Neutrophil (primary cell): ENCODE data around the gene GATD1.

Experiments used
- H3K27ac ChIP-seq: fragments of 200-600 bp; sonication (generic); 2 replicates; pipeline ENCODE4 v1.5.1; 2016; ENCODE audit warnings: mild to moderate bottlenecking, moderate library complexity
- H3K27me3 ChIP-seq: fragments of 200-600 bp; sonication (generic); 2 replicates; pipeline ENCODE4 v1.6.0; 2016; ENCODE audit warnings: mild to moderate bottlenecking
- H3K36me3 ChIP-seq: fragments of 200-600 bp; sonication (generic); 2 replicates; pipeline ENCODE4 v1.5.1; 2017
- H3K4me1 ChIP-seq, 2 experiments: fragments of 200-600 bp in 1 of 2; sonication (generic) in 1 of 2; 1 replicate in 1 of 2; 2 replicates in 1 of 2; pipeline versions ENCODE4 v1.5.1 to v1.6.1; 2013 to 2016; ENCODE audit warnings: low read depth in 1 of 2, low read length in 1 of 2, mild to moderate bottlenecking in 1 of 2, moderate library complexity in 1 of 2; ENCODE audit not compliant: control insufficient read depth in 1 of 2, insufficient read depth in 1 of 2
- H3K4me3 ChIP-seq, 2 experiments: fragments of 200-600 bp in 1 of 2; sonication (generic) in 1 of 2; 1 replicate in 1 of 2; 2 replicates in 1 of 2; pipeline ENCODE4 v1.5.1; 2013 to 2016; ENCODE audit warnings: low read depth in 1 of 2, low read length in 1 of 2, mild to moderate bottlenecking in 1 of 2, moderate library complexity in 1 of 2
- H3K9me3 ChIP-seq: fragments of 200-600 bp; sonication (generic); 2 replicates; pipeline ENCODE4 v1.5.1; 2016
- TF ChIP-seq, protein P1 (sequence below): fragments of 200-600 bp; sonication (generic); IDR thresholded peaks from 2 replicates; pipeline ENCODE4 v1.5.1; 2016; ENCODE audit warnings: antibody characterized with exemption

GATD1 gene

DNA sequence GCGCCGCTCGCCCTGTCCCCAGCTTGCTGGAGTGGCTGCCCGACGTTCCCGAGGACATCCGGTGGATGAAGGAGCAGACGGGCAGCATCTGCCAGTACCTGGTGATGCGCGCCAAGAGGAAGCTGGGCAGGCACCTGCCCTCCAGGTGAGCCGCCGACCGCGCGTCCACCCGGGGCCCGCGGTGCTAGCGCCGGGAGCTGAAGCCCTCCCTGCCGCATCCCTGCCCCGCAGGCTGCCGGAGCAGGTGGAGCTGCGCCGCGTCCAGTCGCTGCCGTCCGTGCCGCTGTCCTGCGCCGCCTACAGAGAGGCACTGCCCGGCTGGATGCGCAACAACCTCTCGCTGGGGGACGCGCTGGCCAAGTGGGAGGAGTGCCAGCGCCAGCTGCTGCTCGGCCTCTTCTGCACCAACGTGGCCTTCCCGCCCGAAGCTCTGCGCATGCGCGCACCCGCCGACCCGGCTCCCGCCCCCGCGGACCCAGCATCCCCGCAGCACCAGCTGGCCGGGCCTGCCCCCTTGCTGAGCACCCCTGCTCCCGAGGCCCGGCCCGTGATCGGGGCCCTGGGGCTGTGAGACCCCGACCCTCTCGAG is 47.1 kb upstream of the GATD1 start:
- peaks cover 81 to 91% of the 10 kb centered on the region in 2 experiments for H3K4me1 ChIP-seq
- H3K27me3 ChIP-seq, result peaks cover 5% of the 10 kb centered on the region
- no peak overlapping the region for H3K4me3 ChIP-seq
- H3K27ac ChIP-seq, result peak overlapping the region; percentile 100
- TF ChIP-seq, protein P1, sequence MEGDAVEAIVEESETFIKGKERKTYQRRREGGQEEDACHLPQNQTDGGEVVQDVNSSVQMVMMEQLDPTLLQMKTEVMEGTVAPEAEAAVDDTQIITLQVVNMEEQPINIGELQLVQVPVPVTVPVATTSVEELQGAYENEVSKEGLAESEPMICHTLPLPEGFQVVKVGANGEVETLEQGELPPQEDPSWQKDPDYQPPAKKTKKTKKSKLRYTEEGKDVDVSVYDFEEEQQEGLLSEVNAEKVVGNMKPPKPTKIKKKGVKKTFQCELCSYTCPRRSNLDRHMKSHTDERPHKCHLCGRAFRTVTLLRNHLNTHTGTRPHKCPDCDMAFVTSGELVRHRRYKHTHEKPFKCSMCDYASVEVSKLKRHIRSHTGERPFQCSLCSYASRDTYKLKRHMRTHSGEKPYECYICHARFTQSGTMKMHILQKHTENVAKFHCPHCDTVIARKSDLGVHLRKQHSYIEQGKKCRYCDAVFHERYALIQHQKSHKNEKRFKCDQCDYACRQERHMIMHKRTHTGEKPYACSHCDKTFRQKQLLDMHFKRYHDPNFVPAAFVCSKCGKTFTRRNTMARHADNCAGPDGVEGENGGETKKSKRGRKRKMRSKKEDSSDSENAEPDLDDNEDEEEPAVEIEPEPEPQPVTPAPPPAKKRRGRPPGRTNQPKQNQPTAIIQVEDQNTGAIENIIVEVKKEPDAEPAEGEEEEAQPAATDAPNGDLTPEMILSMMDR, result no peak
- peaks cover 39% of the 10 kb centered on the region for H3K36me3 ChIP-seq
- no peaks in the 10 kb centered on the region for H3K9me3 ChIP-seq

DNA sequence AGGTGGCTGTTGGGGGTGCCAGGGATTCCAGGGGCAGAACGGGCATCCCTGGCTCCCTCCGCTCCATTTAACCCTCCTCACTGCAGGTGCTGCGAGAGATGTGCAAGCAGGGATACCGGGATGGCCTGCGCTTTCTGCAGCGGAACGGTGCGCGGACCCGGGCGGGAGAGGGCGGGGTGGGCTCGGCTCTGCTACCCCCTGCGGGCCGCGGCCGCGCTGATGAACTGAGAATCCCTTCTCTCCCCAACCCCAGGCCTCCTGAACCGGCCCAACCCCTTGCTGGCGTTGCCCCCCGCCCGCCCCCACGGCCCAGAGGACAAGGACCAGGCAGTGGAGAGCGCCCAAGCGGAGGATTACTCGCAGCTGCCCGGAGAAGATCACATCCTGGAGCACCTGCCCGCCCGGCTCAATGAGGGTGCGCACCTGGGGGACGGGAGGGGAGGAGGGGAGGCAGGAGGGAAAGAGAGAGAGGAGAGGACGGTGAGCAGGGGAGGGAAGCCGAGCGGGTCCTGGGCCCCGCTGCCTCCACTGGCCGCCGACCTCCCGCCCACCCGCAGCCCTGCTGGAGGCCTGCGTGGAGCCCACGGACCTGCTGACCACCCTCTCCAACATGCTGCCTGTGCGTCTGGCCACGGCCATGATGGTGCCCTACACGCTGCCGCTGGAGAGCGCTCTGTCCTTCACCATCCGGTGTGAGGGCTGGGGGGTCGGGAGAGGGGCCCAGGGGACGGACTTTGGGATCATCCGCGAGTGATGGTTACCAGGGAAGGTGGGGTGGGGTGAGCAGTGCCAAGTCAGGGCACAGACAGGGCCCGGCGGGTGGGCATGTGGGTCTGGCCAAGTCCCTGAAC is 46.4 kb upstream of the GATD1 start:
- Histone ChIP-seq H3K27ac (peak overlapping the region; percentile 100), H3K9me3 (no peaks in the 10 kb centered on the region), H3K36me3 (peaks cover 39% of the 10 kb centered on the region), H3K4me3 (peak overlapping the region in 1 of 2 experiments; percentile 91), H3K4me1 (peaks cover 78 to 89% of the 10 kb centered on the region in 2 experiments), H3K27me3 (no peaks in the 10 kb centered on the region)
- TF ChIP-seq, protein P1, result no peak

DNA sequence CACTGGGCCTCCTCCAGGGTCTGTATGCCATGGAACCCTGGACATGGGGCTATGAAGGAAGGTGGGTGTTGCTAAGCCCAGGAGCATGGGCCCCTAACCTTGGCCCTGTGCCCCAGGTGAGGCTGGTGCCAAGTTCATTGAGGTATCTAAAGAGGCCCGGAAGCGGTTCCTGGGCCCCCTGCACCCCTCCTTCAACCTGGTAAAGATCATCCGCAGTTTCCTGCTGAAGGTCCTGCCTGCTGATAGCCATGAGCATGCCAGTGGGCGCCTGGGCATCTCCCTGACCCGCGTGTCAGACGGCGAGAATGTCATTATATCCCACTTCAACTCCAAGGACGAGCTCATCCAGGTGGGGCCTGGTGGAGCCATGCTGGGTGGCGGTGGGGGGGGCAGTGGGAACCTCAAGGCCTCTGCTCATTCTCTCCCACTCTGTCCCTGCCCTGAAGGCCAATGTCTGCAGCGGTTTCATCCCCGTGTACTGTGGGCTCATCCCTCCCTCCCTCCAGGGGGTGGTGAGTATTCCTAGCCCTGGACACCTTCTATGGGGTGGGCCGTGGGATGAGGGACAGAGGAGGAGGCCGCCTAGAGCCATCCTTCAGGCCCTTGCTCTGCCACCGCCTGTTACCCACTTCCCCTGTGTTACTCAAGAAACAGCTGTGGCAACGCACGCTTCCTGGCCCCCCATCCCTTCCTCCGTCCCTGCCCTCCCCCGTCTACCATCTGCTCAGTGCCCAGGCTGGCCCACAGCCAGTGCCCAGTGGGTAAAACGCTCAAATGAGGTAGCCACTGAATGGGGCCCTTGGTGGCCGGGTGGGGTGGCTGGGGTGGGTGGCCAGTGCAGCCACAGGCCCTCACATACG is 44.5 kb upstream of the GATD1 start:
- TF ChIP-seq, protein P1, result no peak
- peak overlapping the region; percentile 100 for H3K27ac ChIP-seq

DNA sequence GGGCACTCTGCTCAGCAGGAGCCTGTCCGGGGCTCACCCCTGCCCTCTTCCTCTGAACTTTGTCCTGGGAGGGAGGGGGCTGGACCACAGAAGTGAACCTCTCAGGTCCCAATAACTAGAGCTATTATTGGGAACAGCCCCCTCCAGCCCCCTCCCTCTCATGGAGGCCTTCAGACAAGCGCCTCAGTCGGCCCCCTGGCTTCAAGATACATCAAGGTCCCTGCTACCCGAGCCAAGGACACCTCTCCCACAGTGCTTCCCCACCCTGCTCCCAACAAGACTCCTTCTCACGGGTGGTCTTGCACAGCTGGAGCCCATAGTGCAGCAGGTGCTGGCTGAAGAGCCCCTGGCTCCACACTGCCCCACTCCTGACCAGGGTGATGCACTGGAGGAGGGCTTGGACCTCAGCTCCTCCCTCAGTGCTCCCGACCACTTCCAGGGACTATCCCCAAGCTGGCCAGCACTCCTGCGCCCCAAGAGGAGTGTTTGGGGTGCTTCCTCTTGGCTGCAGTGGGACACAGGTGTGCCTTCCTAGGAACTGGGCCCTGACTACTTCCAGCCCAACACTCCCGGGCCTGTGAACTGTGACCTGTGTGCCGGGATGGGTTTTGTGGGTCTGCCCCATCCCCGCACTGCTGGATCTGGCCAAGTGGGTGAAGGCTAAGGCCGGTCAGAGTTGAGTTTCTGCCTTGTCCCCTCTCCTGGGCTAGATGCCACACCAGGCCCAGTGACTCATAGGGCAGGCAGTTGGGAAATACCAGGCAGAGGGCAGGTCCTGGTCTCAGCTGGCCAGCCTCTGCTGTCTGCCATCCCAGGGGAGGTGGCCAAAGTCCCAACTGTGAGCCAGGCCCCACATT is 43.6 kb upstream of the GATD1 start:
- TF ChIP-seq, protein P1, result peak; percentile 18
- Histone ChIP-seq H3K27me3 (no peaks in the 10 kb centered on the region), H3K27ac (peak overlapping the region; percentile 100), H3K4me3 (peak overlapping the region; percentile 91 to 94), H3K36me3 (peaks cover 37% of the 10 kb centered on the region), H3K9me3 (no peaks in the 10 kb centered on the region), H3K4me1 (peaks cover 58 to 68% of the 10 kb centered on the region in 2 experiments)

More for the DNA sequence above, 44.5 kb upstream of the GATD1 start:
- Histone ChIP-seq H3K4me3 (peak overlapping the region; percentile 91 to 94), H3K27me3 (no peaks in the 10 kb centered on the region), H3K4me1 (peaks cover 67 to 77% of the 10 kb centered on the region in 2 experiments), H3K9me3 (no peaks in the 10 kb centered on the region), H3K36me3 (peaks cover 39% of the 10 kb centered on the region)
